IPS DF 19.7 (cell line): Measurements from ENCODE around the gene MPPE1.
"Not testable (repeated sequence)": the region's sequence is repeated elsewhere in the genome, so short reads cannot be mapped to it uniquely, and the experiment has no call there.

Experiments used
- DNase-seq: peaks from one replicate; pipeline ENCODE4 v3.0.0-alpha.2; 2013; ENCODE audit warnings: low read depth, low spot score

The MPPE1 gene

GRCh38 chr18:11857177-11857887 lies 50.8 kb downstream of the MPPE1 start:
- peak; percentile 54 for DNase-seq

GRCh38 chr18:11854554-11854953 lies 53.6 kb downstream of the MPPE1 start:
- DNase-seq = not testable (repeated sequence)

- DNase-seq = no peak
Measured at GRCh38 chr18:11851806-11852337, 56.2 kb downstream of the MPPE1 start.

GRCh38 chr18:11851146-11851805 lies 56.8 kb downstream of the MPPE1 start, which contains the start of gene CHMP1B:
Gene CHMP1B (plus strand): TSS chr18:11851413. CDS start chr18:11851512, 99 bp downstream.
- peak; percentile 80 for DNase-seq

- no peak for DNase-seq
Measured at GRCh38 chr18:11850821-11851145, 57.3 kb downstream of the MPPE1 start.

GRCh38 chr18:11849841-11850634 lies 58.1 kb downstream of the MPPE1 start:
- DNase-seq = no peak

GRCh38 chr18:11849279-11849678 lies 58.8 kb downstream of the MPPE1 start:
- no peak for DNase-seq

- no peak for DNase-seq
Measured at GRCh38 chr18:11847811-11848210, 60.3 kb downstream of the MPPE1 start.

GRCh38 chr18:11845654-11846053 lies 62.5 kb downstream of the MPPE1 start:
- no peak for DNase-seq

GRCh38 chr18:11844436-11844835 lies 63.7 kb downstream of the MPPE1 start:
- DNase-seq = no peak

- DNase-seq = no peak
Measured at GRCh38 chr18:11842562-11842961, 65.6 kb downstream of the MPPE1 start.

GRCh38 chr18:11840493-11840892 lies 67.6 kb downstream of the MPPE1 start:
- DNase-seq = no peak

- DNase-seq = no peak
Measured at GRCh38 chr18:11839556-11839955, 68.6 kb downstream of the MPPE1 start.

- no peak for DNase-seq
Measured at GRCh38 chr18:11834772-11835171, 73.3 kb downstream of the MPPE1 start.
